ENCODE results near the gene PRR36.

PRR36 gene

GRCh38 chr19:7842661-7843294 lies 31.4 kb downstream of the PRR36 start:
- no peak for ATAC-seq

GRCh38 chr19:7841751-7842660 lies 32.2 kb downstream of the PRR36 start:
- ATAC-seq: no peak

- no peak for ATAC-seq
Measured at GRCh38 chr19:7840629-7841028, 33.6 kb downstream of the PRR36 start.

DNA sequence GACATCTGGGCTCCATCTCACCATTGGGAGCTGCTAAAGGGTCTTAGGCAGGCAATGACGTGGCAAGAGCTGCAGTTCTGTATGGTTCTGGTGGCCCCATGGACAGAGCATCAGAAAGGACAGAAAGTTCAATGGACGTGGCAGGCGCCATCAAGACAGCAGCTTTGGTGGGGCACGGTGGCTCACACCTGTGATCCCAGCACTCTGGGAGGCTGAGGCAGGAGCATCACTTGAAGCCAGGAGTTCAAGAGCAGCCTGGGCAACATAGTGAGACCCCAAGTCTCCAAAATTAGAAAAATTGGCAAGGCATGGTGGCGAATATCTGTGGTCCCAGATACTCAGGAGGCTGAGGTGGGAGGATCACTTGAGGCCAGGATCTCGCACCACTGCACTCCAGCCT lies 34.7 kb downstream of the PRR36 start:
- ATAC-seq: no peak

- ATAC-seq: no peak
Measured at GRCh38 chr19:7833225-7834099, 40.7 kb downstream of the PRR36 start.

GRCh38 chr19:7832781-7833180 lies 41.4 kb downstream of the PRR36 start:
- no peak for ATAC-seq

DNA sequence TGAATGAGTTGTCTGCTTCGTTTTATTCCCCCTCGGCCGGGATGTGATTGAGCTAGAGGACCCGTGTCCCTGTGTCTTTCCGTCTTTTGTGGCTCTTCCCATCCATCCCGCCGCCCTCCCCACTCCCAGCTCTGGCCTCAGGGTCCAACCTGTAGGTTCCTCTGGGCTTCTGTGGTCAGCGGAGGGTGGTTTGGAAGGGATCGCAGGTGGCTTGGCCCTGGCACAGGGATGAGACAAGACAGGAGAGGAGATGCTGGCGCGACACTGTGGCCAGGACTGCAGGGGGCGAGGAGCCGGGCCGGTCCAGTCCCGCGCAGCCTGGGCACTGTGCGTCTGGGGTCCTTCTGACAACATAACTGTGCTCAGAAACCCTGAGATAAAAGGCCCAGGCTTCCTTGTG lies 42.2 kb downstream of the PRR36 start:
- no peak for ATAC-seq

- ATAC-seq: no peak
Measured at GRCh38 chr19:7831452-7831851, 42.7 kb downstream of the PRR36 start.

- ATAC-seq: no peak
Measured at GRCh38 chr19:7830823-7831222, 43.4 kb downstream of the PRR36 start.

GRCh38 chr19:7830272-7830771 lies 43.9 kb downstream of the PRR36 start:
- peak in 1 of 2 donors; percentile 2 for ATAC-seq

DNA sequence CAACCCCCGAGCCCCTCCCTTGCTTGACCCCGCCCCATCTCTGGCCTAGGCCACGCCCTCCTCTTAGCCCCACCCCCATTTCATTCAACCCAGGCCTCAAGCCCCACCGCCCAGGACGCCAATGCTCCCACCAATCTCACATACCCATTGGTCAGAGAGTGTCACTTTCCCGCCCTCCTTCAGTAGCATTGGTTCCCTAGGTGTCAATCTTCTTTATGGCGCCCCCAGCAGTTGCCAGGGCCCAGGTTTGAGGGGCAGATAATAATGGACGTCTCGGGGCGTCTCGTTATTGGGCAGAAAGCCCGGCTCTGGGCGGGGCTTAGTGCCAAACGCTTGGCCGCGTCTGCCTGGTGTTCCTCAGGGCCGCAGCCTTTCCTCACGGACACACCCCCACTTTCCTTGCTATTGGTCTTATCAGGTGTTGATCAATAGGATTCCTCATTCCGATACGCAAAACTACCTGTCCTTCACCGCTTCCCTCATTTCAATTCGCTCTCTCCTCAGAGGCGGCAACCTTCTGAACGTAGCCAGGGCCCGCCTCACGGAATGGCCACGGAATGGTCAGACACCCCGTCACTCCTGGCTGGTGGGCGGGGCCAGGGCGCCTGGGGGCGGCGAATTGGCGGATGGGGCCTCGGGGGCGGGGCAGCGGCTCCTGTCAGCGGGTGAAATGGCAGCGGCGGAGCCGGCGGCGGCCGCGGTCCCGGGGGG lies 44.5 kb downstream of the PRR36 start, which contains the start of gene EVI5L:
Gene EVI5L, plus strand, starts transcription at position 658 of the 711 bp plus-strand sequence. CDS start 16,325 bp downstream, outside the sequence.
- ATAC-seq: peak; percentile 89

DNA sequence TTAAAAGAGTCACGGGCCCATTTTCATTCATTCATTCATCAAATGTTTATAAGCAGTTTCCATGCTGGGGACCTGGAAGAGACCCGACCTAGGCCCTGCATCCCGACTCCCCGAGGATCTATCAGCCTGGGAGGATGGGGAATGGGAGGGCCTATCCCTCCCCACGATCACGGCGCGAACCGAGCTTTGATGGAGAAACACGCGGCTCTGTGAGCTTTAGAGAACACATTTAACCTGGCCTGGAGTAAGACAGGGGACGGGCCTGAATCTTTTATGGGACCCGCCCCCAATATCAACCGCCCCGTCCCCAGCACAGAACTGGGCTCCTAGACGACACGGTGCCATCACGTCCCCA lies 45.0 kb downstream of the PRR36 start:
- no peak for ATAC-seq

DNA sequence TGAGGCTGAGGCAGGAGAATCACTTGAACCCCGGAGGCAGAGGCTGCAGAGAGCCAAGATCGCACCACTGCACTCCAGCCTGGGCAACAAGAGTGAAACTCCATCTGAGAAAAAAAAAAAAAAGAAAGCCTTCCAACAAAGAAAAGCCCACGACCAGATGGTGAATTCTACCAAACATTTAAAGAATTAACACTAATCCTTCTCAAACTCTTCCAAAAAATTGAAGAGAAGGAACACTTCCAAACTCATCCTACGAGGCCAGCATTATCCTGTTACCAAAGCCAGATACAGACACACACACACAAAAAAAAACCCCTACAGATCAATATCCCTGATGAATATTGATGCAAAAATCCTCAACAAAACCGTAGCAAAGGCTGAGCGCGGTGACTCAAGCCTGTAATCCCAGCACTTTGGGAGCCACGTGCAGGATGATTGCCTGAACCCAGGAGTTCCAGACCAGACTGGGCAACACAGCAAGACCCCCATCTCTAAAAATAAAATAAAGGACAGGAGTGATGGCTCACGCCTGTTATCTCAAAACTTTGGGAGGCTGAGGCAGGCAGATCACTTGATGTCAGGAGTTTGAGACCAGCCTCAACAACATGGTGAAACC lies 50.4 kb downstream of the PRR36 start:
- no peak for ATAC-seq

- ATAC-seq: no peak
Measured at GRCh38 chr19:7822910-7823515, 51.2 kb downstream of the PRR36 start.

DNA sequence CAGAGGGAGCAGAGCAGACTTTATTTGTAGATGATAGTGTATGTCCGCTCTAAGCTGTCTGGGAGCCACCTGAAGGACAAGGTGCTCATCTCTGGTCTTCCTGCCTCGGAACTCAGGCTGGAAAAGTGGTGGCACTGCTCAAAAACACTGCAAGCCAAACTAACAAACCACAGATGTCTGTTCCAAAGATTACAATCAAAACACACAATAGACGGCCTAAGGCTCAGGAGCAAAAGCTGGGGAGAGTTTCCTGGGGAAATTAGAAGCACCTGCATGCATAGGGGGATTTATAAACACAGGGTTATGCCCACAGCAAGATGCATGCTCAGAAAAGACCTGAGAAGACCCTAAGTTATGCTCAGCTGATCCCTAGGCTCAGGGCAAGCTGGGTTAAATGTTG lies 53.6 kb downstream of the PRR36 start:
- ATAC-seq: no peak

- peak in 1 of 2 donors; percentile 43 for ATAC-seq
Measured at GRCh38 chr19:7819337-7819736, 54.9 kb downstream of the PRR36 start.

DNA sequence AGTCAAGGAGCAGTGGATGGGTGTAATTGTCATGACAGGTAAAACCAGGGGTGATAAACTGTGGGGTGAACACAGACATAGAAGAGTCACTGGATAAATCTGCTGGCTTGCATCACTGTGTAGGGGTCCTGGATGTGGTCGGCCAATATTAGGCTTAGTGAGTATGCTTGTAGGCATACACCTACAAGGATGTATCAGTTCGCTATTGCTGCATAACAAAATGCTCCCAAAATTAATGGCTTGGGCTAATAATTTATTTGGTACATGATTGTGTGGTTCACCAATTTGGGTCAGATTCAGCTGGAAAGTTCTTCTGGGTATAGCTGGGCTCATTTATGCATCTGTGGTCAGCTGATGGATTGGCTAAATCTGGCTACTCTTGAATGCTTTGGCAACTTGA lies 55.4 kb downstream of the PRR36 start:
- no peak for ATAC-seq
